ENCODE results near the gene ZNF768.
"Not testable (repeated sequence)": the region's sequence is repeated elsewhere in the genome, so short reads cannot be mapped to it uniquely, and the experiment has no call there.

Gene ZNF768

DNA sequence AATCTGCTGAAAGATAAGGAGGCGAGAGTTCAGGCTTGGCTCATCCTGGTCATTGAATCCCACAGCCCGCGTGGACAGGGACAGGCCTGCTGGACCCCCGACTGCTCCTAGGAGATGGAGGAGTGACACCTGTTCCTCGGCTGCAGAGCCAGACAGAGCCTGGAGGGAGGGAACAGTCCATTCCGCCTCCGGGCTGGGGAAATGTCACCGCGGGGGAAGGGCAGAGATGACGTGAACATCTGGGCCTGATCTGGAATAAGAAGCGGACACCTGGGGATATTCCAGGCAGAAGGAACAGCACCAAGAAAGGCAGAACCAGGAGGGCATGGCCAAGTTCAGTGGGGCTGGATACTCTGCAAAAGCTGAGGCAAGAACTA lies 6.8 kb upstream of the ZNF768 start:
- no peak for DNase-seq (ENCODE audit: low read depth, low spot score)

DNA sequence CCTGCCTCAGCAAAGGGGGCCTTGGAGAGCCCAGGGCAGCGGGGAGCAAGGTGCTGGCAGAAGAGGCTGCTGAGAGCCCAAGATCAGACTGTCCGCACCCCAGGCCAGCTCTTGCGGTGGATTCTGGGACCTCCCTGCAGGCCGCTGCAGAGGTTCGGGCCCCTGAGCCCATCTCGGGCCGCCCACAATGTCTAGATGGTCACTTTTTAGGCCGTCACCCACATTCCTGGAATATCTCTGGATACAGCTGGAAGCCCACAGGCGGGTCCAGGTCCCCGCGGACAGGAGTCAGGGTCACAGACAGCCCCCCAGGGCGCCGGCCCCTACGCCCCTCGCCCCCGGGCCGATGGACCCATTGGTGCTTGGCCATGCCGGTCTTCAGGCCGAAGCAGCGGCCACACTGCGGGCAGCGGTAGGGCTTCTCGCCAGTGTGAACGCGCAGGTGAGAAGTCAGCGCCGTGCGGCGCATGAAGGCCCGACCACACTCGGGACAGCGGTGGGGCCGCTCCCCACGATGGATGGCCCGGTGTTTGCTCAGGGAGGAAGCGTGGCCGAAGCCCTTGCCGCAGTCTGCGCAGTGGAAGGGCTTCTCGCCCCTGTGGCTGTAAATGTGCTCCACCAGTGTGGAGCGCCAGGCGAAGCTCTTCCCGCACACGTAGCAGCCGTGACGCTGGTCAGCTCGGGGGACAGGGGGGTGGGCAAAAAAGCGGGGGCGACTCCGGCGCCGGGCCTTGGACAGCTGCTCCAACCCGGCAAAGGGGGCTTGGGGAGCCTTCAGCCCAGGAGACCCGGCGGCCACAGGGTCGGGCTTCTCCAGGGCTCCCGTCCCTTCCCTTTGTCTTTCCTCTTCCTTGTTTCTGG lies 6.1 kb upstream of the ZNF768 start:
- no peak for DNase-seq (ENCODE audit: low read depth, low spot score)

DNA sequence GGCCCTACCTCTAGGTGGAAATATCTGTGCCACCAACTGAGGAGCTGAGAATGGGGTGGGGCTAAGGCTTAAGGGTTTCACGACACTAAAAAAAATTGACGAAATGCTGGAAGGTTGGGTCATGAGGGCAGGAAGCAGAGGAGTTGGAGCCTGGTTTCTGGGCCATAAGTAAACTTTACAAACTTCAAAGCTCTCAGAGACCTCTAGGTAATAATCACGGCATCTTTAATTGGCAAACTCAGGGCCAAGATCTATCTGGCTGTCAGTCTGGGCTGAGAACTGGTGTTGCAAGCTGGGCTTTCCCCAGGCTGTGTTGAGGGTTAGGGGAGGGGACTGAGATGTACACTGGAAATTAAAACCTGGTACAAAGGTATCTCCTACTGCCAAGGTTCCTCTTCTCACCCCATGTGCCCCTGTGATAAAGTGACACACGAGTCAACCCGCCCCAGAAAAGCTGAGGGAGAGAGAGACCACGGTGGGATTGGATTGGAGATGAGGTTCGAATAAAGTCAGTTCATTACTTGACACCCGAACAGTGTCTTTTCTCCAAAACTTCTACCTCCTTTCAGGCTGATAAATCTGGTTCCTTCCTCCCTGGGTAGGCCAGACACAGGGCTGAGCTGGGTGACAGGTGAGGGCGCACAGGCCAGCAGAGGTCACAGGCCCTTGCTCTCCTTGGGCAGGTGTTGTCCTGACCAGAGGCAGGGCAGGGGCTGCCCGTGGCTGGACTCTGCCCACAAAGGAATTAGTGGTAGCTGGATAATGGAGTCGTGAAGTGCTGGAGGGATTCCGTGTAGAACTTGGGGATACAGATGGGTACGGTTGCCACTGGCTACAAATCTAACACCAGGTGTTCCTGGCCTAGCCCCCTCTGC lies 4.0 kb upstream of the ZNF768 start:
- no peak for DNase-seq (ENCODE audit: low read depth, low spot score)

DNA sequence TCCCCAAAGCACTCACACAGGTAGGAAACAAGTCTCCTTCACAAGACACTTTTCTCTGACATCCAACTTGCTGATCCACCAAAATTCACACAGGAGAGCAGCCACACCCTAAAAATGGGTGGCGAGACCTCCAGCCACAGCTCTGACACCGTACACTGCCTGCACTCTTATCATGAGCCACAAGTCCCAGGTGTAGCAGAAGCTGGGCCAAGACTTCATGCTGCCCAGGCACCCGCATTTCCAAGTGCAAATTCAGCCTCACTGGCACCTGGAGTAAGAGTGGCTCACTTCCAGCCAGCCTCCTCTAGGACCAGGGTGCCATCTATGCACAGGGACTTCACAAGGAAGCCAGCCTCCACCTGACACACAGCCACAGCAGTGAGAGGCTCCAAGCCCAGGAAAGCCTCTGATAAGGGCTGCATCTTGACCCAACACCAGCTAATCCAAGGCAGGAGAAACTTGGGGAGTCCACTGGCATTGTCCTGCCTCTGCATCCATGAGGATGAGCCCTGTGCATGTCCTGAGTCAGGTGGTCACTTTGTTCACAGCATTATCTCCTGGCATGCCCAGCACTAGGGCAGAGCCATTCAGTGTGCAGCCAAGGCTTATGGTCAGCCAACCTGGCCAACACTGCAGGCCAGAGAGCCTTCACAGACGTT lies 2.6 kb upstream of the ZNF768 start:
- no peak for DNase-seq (ENCODE audit: low read depth, low spot score)

DNA sequence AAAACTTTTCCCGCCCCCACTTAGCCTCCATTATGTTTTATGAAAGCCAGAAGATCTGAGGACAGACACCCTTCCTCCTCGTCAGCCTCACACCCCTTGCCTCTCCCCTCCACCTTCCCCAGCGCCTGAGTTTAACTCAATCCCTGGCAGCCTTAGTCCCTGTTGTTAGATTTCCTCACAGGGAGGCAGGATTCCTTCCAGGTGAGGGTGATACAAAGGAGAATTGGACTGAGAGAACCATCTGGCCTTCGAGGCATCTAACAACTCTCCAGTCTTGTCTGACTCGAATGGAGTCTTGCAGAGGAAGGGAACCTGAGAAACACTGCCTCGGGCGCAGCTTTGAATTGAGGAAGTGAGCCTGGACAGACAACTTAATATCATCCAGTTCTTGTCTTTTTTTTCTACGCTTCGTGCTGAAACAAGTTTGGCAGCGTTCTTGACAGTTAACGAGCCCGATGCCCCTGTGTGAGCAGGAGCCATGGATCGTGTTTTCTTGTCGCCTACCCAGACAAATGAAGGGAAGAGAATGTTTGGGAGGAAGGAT lies 1.3 kb upstream of the ZNF768 start:
- no peak for DNase-seq (ENCODE audit: low read depth, low spot score)

DNA sequence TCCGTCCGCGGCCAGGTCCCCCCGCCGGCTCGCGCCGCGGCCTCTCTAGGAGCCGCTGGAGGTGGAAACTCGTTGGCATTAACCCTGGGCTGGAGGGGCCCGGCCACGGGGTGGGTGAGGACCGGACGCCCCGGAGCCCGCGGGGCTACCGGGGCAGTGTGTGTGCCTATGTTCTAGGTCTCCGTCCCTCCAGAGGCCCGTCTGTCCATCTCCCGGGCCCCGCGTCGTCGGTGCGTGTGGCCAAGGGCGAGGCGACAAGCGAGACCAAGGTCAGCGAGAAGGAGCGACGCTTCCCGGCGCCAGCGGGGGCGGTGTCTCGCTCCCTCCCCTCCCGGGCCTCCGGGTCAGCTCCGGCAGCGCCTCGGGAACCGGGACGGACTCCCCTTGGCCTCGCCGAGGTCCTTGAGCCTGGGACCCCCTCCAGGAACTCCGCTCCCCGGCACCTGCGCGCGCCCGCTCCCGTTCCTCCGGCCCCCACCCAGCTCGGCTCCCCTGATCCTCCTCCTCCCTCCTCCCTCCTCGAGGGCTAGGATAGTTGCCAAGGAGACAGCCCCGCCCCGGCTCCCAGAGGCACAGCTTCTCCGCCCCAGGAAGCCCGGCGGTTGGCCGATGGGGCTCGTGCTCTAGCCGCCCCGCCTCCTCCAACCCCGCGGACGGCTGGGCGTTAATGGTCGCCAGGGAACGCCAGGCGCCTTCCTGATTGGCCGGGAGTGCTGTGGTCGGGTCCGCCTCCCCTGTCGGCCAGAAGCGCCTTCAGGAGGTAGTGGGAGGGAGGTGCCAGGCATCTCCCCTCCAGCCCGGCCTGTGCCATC lies 663 bp upstream of the ZNF768 start:
- DNase-seq (ENCODE audit: low read depth, low spot score): peak; percentile 74

DNA sequence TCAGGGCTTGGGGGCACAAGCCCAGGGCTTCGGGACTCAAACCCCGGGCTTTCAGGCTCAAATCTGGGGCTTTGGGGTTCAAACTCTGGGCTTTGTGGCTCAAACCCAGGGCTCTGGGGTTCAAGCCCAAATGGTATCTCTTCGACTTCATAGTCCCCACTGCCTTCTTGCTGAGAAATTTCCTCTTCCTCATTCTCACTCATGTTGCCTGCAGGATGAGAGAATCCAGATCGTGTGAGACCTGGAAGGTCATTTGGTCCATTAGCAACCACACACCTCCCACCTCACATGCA lies 576 bp downstream of the ZNF768 start:
- DNase-seq (ENCODE audit: low read depth, low spot score): no peak

DNA sequence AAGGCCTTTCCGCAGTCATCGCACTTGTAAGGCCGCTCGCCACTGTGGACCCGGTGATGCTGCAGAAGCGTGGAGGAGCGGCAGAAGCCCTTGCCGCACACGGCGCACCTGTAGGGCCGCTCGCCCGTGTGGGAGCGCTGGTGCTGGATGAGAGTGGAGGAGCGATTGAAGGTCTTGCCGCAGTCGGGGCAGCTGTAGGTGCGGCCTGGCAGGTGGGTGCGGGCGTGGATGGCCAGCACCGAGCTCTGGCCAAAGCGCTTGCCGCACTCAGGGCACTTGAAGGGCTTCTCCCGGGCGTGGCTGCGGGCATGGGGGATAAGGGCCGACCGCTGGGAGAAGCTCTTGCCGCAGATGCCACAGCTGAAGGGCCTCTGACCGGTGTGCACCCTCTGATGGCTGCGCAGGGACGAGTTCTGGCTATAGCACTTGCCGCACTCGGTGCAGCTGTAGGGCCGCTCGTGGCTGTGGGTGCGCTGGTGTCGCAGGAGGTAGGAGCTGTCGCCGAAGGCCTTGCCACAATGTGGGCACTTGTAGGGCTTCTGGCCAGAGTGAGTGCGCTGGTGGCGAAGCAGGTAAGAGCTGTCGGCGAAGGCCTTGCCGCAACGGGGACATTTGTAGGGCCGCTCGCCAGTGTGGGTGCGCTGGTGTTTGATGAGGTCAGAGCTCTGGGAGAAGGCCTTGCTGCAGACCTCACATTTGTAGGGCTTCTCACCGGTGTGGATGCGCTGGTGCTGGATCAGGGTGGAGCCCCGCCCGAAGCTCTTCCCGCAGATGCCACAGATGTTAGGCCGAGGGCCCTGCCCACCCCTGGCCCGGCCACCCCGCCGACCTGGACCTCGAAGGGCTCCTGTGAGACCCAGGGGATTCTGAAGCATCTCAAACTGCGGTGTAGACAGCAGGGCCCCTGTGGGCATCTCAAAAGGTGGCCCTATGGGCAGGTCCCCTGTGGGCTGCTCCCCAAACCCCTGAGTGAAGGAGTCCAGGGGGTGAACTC lies 1.5 kb downstream of the ZNF768 start:
- DNase-seq (ENCODE audit: low read depth, low spot score): no peak

DNA sequence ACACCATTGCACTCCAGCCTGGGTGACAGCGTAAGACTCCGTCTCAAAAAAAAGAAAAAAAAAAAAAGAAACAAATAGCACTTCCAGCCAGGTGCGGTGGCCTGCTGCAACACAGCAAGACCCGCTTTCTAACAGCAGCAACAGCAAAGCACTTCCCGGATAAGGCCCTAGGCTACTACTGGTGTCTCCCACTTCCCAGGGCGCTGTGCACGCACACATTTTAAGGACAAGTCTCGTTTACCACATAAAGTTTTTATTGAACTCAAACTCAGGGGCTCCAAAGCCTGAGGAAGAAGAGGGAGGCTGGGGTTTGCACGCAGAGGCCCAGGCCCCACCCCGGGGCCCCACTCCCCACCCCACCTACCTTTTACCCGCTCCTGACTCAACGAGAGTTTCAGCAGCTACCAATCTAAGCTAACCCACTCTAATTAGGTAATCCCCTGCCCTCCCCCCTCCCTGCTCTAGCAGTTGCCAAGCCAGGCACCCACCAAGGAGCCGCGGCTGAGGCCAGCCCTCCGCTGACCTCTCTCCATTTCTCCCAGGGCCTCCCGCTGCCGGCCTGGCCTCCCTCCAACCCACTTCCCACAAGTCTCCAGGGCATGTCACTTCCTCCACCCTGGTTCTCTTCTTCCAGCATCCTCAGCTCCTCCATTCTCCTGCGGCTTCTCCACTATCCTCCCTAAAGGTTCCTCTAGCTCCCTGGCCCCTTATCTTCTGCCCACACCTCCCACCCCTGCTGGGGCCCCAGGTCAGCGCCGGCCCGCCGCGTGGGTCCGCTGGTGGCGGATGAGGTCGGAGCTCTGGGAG lies 2.4 kb downstream of the ZNF768 start:
- no peak for DNase-seq (ENCODE audit: low read depth, low spot score)

DNA sequence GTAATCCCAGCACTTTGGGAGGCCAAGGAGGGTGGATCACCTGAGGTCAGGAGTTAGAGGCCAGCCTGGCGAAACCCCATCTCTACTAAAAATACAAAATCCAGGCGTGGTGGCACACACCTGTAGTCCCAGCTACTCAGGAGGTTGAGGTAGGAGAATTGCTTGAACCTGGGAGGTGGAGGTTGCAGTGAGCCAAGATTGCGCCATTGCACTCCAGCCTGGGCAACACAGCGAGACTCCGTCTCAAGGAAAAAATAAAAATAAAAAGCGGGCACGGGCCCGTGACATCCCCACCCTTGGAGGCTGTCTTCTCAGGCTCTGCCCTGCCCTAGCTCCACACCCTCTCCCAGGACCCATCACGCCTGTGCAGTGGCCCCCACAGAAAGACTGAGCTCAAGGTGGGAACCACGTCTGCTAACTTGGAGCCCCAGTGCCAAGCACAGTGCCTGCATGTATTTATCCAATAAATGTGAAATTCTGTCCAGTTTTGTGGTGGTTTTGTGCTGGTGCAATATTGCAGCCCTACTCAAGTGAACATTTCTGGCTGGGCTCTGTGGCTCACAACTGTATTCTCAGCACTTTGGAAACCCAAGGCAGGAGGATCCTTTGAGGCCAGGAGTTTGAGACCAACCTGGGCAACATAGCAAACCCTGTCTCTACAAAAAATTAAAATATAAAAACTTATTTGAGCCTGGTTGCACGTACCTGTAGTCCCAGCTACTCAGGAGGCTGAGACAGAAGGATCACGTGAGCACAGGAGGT lies 3.5 kb downstream of the ZNF768 start:
- DNase-seq (ENCODE audit: low read depth, low spot score): not testable (repeated sequence)

DNA sequence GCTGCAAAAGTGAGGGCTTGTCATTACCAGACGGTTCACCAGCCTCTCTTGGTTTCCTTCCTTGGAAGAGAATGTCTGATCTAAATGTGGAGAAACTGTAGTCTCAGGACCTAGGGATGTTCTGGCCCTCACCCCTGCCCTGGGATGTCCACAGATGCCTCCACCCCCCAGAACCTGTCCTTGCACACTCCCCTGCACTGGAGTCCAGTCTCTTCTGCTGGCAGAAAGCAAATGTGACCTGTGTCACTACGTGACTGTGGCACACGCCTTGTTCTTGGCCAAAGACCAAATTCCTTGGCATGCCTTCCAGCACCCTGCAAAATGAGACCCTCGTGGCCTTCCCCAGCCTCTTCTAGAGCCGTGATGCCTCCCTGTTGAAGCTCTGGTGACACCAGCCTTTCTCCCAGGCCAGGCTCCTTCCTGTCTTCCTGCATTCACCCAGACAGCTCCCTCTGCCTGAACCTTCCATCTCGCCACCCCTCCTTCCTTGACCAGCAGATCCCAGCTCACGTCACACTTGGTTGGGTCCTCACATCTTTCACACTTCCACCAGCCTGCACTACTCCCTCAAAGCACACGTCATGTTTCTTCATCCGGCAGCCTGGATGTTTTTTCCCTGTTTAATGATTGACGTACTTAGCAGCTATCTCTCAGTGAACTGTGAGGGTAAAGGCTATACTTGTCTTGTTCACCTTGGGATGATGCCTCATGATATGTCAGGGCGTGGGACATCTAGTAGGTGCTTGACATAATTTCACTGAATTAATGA lies 4.3 kb downstream of the ZNF768 start:
- DNase-seq (ENCODE audit: low read depth, low spot score): no peak

DNA sequence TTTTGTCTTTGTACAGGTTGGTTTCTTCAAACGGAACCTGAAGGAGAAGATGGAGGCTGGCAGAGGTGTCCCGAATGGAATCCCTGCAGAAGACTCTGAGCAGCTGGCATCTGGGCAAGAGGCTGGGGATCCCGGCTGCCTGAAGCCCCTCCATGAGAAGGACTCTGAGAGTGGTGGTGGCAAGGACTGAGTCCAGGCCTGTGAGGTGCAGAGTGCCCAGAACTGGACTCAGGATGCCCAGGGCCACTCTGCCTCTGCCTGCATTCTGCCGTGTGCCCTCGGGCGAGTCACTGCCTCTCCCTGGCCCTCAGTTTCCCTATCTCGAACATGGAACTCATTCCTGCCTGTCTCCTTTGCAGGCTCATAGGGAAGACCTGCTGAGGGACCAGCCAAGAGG lies 4.9 kb downstream of the ZNF768 start:
- no peak for DNase-seq (ENCODE audit: low read depth, low spot score)

DNA sequence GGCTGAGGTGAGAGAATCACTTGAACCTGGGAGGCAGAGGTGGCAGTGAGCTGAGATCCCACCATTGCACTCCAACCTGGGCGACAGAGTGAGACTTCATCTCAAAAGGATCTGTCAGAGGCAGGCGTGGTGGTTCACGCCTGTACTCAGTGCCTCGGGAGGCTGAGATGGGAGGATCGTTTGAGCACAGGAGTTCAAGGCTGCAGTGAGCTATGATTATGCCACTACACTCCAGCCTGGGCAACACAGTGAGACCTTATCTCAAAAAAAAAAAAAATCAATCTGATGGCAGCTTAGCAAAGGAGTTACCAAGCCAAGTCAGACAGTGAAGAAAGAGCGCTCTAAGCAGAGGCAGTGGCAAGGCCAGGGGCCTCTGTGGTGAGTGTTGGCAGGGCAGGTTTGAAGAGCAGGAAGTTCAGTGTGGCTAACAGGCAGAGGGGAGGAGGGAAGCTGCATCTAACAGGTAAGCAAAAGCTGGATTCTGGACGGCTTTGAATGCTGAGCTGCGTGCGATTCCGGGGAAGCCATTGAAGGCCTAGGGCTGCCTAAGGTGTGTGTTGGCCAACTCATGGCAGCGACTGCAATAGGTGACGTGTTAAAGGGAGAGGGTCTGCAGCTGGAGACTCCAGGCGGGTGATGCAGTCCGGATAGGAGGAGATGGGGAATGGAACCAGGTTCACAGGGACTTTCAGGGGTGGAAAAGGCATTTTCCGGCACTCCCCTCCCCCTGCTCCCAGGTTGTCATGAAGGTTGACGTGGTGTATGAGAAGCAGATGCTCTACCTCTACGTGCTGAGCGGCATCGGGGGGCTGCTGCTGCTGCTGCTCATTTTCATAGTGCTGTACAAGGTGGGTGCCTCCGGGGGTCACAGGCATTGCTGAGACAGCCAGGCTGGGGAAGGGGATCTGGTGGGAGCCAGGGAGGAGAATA lies 7.0 kb downstream of the ZNF768 start:
- no peak for DNase-seq (ENCODE audit: low read depth, low spot score)

DNA sequence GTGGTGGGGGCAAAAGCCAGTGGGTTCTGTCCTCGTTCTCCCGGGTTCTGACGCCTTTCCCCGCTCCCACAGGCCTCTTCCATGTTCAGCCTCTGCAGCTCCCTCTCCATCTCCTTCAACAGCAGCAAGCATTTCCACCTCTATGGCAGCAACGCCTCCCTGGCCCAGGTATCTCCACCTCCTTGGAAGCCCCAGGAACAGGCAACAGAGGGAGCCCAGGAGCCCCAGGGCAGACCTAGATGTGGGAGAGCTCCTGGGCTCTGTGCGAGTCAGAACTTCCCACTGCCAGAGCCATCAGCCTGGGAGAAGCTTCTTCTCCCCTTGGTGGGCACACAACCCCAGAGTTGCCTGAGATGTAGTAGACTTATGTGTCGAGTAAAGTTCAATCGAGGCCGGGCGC lies 7.8 kb downstream of the ZNF768 start:
- no peak for DNase-seq (ENCODE audit: low read depth, low spot score)

DNA sequence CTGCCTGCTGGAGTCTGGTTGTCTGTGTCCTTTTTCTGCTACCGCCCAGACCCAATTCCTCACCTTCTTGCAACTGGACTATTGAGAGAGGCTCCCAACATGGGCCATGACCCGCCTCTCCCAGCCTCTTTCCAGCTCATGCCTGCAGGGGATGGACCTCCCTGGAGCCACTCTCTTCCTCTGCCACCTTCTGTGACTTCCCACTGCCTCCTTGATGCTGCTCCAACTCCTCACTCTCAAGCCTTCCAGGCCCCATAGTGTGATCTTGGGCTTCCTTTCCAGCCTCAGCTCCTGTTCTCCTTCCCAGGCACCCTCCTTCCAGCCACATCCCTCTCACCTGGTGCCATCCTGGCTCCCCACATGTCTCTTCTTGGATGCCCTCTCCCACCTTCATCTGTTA lies 11.1 kb downstream of the ZNF768 start:
- no peak for DNase-seq (ENCODE audit: low read depth, low spot score)

DNA sequence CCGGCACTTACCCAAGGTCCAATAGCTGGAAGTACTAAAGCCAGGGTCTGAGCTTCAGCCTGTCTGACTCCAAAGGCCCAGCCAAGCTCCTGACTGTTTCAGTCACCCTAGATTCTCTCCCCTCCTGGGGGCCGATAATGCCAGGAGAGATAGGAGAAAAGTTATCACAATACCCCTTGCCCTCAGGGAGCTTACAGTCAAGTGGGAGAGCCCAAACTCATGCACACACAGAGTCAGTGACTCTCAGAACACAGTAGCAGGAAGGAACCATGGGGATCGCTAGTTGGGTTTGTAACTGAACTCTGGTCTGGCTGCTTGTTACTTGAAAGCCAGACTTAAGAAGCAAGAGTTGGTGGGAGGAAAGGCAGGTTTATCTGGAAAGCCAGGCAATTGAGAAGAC lies 14.9 kb downstream of the ZNF768 start:
- no peak for DNase-seq (ENCODE audit: low read depth, low spot score)

All from activated CD4-positive, CD25-positive, alpha-beta regulatory T cell treated with anti-CD3 and anti-CD28 coated beads, Interleukin-2, amount 50 U/mL, for 16 hours (primary cell).